ENCODE measurements around the gene SPTB.
A peak's percentile ranks its signal among the peaks of the same experiment; 100 is the strongest.

SPTB gene

DNA sequence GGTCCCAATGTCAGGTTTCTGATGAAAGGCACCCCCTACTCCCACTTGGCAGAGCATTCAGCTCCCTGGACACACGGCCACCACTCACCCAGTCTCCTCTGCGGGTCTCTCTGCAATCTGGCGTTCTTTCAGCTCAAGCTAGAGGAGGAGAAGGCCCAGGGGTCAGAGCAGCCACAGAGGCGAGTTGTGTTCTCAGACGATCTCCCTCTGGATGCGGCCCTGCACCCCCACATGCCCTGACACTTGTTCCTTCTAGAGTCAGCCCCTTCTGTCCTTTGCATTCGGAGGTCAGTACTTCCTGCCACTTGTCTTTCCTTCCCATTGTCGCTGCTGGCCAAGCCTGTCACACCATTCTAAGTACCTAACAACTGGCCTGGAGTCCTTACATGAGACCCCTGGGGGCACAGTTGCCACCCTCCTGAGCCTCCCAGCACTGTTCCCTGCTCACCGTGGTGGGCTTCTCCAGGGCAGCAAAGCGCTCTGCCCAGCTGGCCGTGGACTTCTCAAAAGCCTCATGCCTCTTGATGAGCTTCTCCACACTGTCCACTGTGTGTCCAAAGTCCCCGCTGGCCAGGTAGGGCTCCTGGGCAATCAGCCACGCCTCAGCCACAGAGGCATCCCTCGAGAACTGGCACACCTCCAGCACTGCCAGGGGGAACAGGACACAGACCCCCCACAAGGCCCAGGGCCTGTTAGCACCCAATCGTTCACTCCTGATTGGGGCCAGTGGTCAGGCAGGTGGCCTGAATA is 112.3 kb downstream of the SPTB start:
- no peak for DNase-seq (ENCODE audit: low read depth in 2 of 2, low spot score in 1 of 2)

GRCh38 chr14:64766430-64767151 is 113.1 kb downstream of the SPTB start:
- DNase-seq (ENCODE audit: low read depth in 2 of 2, low spot score in 1 of 2): no peak

DNA sequence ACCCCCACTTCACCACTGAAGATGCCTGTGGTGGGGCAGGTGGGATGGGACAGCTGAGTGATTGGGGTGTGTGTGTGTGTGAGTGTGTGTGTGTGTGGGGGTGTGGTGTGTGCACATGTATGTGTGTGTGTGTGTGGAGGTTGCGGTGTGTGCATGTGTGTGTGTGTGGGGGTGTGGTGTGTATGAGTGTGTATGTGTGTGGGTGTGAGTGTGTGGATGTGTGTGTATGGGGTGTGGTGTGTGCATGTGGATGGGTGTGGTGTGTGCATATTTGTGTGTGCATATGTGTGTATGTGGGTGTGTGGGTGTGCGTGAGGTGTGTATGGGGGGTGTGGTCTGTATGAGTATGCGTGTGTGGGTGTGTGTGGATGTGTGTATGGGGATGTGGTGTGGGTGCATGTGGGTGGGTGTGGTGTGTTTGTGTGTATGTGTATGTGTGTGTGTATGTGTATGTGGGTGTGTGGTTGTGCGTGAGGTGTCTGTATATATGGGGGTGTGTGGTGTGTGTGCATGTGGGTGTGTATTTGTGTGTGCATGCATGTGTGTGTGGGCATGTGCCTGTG is 113.9 kb downstream of the SPTB start:
- DNase-seq (ENCODE audit: low read depth in 2 of 2, low spot score in 1 of 2): no peak

DNA sequence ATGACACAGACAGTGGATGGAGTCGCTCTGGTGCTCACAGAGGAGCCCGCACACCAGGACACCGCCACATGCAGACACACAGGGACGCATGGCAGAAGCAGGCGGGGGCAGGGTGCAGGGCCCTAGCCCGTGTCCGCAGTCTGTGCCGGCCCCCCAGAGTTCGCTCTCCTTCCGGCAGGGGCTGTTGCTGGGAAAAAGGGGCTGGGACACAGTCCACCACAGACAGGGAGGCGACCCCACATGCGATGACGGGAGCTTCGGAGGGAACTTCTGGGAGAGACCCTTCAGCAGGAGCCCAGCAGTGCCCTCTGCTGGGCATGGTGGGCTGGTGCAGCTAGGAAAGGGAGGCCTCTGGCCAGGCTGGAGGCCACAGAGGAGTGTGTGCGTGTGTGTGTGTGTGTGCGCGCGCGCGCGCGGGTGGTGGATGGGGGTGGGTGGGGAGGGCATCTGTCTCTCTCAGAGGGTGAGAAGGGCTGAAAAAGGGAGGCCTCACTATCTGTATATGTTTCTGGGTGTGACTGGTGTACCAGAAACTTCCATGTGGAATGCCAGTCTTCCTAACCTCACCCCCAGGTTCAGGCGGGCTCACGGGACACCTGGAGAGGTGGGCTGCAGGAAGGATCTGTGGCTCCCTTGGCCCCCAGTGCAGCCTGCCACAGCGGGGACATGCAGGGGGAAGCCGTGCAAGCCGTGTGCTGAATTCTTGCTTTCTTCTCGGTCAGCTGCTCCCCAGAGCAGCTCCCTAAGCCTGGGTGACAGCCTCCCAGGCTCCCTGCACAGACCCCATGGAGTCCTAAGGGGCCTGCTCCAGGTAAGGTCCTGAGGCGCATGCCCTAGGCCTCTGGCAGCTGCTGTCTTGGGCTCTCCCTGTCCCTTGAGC is 114.8 kb downstream of the SPTB start:
- peak; percentile 6 to 32 for DNase-seq (ENCODE audit: low read depth in 2 of 2, low spot score in 1 of 2)

- no peak for DNase-seq (ENCODE audit: low read depth in 2 of 2, low spot score in 1 of 2)
Measured at GRCh38 chr14:64763801-64764621, 115.7 kb downstream of the SPTB start.

DNA sequence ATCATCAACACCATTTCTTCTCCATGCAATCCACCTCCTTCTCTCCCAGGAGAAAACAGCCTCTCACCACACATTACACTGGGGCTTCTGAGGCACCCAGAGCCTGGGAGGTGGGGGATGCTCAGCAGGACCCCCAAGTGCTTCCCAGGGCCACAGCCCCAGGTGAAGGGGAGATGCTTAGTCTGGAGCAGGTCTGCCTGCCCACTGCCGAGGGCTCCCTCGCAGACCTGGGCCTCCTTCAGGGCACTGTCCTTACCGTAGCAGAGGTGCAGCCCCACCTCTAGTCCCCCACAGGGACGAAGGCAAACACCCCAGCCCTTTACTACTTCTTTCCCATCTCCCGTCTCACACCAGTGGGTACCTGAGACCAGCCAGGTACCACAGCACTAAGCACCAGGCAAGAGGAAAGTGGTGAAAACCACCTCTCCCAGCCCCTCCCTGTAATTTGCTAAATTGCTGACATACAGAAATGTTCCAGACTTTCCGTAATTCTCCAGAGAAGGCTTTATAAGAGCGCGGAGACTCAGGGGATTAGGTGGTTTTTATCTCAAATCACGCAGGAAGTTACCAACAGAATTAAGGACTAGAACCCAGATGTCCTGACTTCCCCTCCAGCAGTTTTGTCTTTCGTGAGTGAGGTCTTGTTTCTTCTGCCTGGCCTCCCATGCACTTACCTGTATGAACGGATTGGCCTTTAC is 116.5 kb downstream of the SPTB start:
- no peak for DNase-seq (ENCODE audit: low read depth in 2 of 2, low spot score in 1 of 2)

DNA sequence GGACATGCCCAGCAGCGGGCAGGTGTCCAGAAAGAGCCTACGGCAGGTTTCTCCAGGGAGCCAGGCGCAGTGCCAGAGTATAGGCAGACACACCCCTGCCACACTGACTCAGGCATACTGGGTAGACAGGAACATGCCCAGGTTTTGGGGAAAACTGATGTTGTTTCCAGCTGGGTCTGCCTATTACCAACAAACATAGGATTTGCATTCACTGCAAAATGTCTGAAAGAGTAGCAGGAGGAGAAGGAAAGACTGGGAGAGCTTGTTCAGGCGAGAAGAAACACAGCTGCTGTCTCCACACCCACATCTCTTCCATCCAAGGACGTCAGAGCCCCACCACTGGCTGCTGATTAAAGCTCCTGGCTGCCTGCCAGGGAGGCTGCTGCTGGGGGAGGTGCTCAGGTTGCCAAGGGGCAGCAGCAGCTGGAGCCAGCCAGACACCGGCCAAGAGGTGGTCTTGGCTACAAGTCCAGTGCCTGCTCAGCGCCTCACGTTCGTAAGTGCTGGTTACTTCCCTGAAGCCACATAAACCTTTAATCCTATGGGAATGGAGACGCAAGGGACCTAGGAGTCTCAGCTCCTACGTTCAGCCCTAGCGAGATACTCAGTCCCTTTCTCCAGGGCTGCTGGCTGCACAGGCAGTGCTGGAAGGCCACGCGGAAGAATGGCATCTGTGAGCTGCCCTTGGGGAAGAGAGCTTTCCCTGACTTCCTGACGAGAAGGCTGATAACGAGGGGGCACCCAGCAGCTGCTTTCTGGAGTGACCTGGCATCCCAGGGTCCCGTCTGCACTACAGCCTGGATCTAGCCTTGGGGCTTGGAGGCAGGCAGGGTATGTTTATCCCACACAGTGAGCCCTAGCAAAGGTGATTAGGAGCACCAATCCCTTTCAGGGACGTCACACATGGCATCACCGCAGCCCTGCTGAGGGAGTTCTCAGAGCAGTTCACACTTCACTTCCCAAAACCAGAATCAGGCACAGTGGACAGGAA is 117.4 kb downstream of the SPTB start:
- no peak for DNase-seq (ENCODE audit: low read depth in 2 of 2, low spot score in 1 of 2)

GRCh38 chr14:64761441-64762043 is 118.2 kb downstream of the SPTB start:
- DNase-seq (ENCODE audit: low read depth in 2 of 2, low spot score in 1 of 2): no peak

DNA sequence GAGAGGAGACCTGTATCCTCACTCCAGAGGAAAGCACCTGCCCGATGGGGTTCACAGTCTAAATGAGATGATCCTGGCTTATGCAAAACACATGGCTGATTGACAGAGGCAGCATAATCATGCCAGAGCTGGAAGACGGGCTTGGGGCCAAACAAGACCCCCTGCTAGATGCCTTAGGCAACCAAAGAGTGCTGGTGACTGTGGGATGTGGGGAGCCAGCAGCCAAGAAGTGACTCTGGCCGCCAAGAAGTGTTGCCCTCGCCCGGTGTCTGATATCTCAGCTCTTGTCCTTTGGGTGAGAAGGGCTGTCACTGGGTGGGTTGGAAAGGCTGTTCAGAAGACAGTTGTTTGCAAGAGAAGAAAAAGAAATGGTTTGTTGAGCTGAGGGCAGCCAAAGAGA is 118.8 kb downstream of the SPTB start:
- DNase-seq (ENCODE audit: low read depth in 2 of 2, low spot score in 1 of 2): no peak

GRCh38 chr14:64760146-64760755 is 119.5 kb downstream of the SPTB start:
- DNase-seq (ENCODE audit: low read depth in 2 of 2, low spot score in 1 of 2): peak in 1 of 2 donors; percentile 23

DNA sequence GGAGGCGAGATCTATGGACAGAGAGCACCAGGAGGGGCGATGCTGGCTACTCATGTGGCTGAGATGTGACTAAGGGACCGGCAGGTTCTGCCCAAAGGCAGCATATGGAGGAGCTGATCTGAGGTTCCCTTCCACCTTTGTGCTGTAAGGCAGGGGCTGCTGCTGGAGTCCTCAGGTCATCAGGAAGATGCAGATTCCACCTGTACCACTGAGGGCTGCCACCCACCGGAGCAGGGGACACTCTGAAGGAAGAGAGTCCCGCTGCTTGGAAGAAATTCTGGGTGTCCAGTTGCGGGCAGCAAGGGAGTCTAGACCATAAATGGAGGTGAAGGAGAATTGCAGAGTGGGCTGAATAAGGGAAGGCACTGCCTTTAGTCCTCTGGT is 120.2 kb downstream of the SPTB start:
- DNase-seq (ENCODE audit: low read depth in 2 of 2, low spot score in 1 of 2): no peak

DNA sequence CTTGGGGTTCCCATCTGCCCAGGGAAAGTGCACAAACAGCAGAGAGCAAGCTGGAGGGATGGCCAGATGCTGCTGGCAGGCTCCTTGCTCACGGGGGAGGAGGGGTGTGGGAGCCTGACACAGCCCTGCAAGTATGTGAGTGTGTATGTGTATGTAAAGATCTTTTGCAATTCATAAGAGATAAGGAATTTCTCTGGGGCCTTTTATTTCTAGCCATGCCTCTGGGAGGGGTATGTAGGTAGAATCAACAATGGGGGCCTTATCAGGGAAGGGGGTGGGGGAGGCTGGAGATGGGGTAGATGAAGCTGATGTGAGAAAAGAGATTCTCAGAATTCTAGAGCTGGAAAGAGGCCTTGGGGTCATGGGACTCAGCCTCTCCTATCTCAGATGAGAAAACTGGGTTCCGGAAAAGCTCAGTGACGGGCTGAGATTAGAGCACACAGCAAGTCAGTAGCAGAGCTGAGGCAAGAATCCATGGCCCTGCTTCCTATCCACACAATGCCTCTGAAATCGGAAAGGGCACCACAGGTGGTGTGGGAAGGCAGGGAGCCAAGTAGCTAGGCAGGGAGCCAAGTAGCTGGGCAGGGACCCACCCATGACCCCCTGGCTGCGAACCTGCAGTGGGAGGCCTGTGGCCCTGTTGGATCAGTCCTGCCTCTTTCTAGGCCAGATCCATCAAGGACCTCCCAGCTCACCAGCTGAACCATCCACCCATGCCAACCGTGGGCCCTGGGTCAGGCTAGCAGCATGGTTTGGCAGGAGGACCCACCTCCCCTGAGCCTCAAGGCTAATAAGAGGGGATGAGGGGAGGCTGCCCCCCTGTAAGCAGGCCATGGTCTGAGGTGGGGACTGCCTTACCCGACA is 120.8 kb downstream of the SPTB start:
- no peak for DNase-seq (ENCODE audit: low read depth in 2 of 2, low spot score in 1 of 2)

- DNase-seq (ENCODE audit: low read depth in 2 of 2, low spot score in 1 of 2): no peak
Measured at GRCh38 chr14:64758025-64758521, 121.6 kb downstream of the SPTB start.

DNA sequence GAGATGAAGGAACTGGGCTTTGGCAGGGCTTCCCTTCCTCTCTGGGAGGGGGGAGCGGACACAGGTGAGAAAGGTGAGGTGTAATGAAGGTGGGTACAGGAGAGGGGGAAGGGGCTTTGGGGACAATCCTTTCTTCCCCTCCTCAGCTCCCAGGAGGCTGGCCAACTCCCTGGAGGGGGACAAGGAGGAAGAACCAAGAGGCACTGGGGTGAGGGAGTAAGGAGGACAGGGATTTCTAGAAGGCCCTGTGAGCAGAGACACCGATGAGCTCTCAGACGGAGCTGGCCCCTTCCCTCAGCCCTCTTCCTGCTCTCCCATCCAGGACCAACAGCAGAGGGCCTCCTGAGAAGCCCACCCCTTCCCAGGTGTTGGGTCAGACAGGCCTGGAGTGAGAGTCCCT is 122.1 kb downstream of the SPTB start:
- no peak for DNase-seq (ENCODE audit: low read depth in 2 of 2, low spot score in 1 of 2)

- no peak for DNase-seq (ENCODE audit: low read depth in 2 of 2, low spot score in 1 of 2)
Measured at GRCh38 chr14:64756712-64757111, 123.0 kb downstream of the SPTB start.

DNA sequence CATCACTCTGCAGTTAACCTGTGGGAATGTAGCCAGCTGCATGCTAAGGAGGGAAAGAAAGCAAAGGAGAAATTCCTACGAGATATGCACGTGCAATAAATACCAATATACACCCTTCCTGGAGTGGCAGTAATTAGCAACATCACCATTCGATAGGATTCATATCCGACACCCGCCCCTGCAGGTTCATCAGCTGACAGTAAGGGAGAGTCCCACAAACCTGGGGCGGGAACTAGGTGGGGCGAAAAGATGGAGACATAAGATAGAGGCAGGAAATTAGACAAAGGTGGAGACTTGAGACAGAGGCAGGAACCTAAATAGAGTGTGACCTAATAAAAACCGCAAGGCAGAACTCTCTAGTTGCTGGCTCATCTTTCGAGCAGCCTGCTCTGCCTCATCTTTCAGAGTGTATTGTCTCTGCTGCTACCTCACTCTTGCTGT is 123.9 kb downstream of the SPTB start:
- DNase-seq (ENCODE audit: low read depth in 2 of 2, low spot score in 1 of 2): peak; percentile 27 to 28

DNA sequence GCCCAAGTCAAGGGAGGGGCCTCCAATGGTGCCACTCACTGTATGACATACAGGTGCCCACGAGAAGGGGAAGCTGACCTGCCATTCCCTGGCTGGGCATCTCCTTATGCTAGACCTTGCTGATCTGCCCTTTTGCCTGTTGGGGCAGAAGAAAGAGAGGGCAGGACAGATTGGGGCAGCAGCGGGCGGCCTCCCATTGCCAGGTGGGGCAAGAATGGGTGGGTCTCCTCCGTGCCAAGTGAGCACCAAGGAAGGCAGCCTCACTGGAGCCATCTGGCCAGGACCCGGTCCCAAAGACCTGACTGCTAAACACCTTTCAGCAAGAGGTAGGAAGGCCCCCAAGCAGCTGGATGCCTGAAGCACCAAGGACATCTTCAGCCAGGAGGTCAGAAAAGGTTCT is 125.0 kb downstream of the SPTB start:
- DNase-seq (ENCODE audit: low read depth in 2 of 2, low spot score in 1 of 2): no peak
